ENCODE results near the gene CIAO2B. TPM values are rescaled to one million over a fixed set of nuclear protein-coding genes. Genes with fewer than 3 reads are reported as not detected.

Gene CIAO2B
- total and polyA plus RNA-seq, 4 experiments from 2014 or later = 72.7 to 150 (median 102) TPM

GRCh38 chr16:66903544-66904427 is 30.4 kb downstream of the CIAO2B start:
- no peak overlapping the region for H3K27ac Mint-ChIP-seq
- intact Hi-C loops (cut with micrococcal nuclease) = no loop called here
- ChIA-PET POLR2A (ENCODE audit: partially characterized antibody) (no interaction called here), CTCF (ENCODE audit: partially characterized antibody) (interaction anchor here (1.6 kb wide), 1 partner anchor 36 kb away, joined by 4 read pairs; no protein-coding TSS in a partner anchor)
- no peak overlapping the region for H3K27ac ChIP-seq (ENCODE audit: low read depth, low read length)
- H3K4me3 ChIP-seq (ENCODE audit: low read length in 2 of 2) = no peak overlapping the region
- no peak overlapping the region for H3K4me3 Mint-ChIP-seq
- no peaks in the 10 kb centered on the region for H3K36me3 Mint-ChIP-seq
- no peaks in the 10 kb centered on the region for H3K27me3 Mint-ChIP-seq
- peaks cover 11% of the 10 kb centered on the region for H3K4me1 ChIP-seq (ENCODE audit: insufficient read depth, low read length)
- H3K9me3 Mint-ChIP-seq = no peaks in the 10 kb centered on the region
- no peak for DNase-seq
- no peaks in the 10 kb centered on the region for H3K36me3 ChIP-seq (ENCODE audit: insufficient read depth, low read length)
- no peaks in the 10 kb centered on the region for H3K9me3 ChIP-seq (ENCODE audit: control insufficient read depth in 1 of 2, low read length in 2 of 2)
- H3K4me1 Mint-ChIP-seq = peaks cover 5 to 10% (median 8%) of the 10 kb centered on the region in 4 donors
- no peaks in the 10 kb centered on the region for H3K27me3 ChIP-seq (ENCODE audit: insufficient read depth, low read length)

- CTCF ChIA-PET (ENCODE audit: partially characterized antibody) = interaction anchor here (1.6 kb wide), 1 partner anchor 35 kb away, joined by 4 read pairs; no protein-coding TSS in a partner anchor
- Histone ChIP-seq H3K4me3 (ENCODE audit: low read length in 2 of 2) (no peak overlapping the region), H3K4me1 (ENCODE audit: insufficient read depth, low read length) (peaks cover 11% of the 10 kb centered on the region), H3K9me3 (ENCODE audit: control insufficient read depth in 1 of 2, low read length in 2 of 2) (no peaks in the 10 kb centered on the region), H3K27me3 (ENCODE audit: insufficient read depth, low read length) (no peaks in the 10 kb centered on the region), H3K36me3 (ENCODE audit: insufficient read depth, low read length) (no peaks in the 10 kb centered on the region), H3K27ac (ENCODE audit: low read depth, low read length) (no peak overlapping the region)
- DNase-seq = no peak
- Mint-ChIP-seq H3K27ac (no peak overlapping the region), H3K4me3 (no peak overlapping the region), H3K4me1 (peaks cover 5 to 10% (median 8%) of the 10 kb centered on the region in 4 donors), H3K9me3 (no peaks in the 10 kb centered on the region), H3K36me3 (no peaks in the 10 kb centered on the region), H3K27me3 (no peaks in the 10 kb centered on the region)
- POLR2A ChIA-PET (ENCODE audit: partially characterized antibody) = interaction anchor here (1.2 kb wide), 1 partner anchor 22 kb away, joined by 3 read pairs; the partner anchor contains the start of gene PDP2
- intact Hi-C loops (cut with micrococcal nuclease) = no loop called here
These were observed 31.3 kb downstream of the CIAO2B start for GRCh38 chr16:66902648-66903543.

- Histone ChIP-seq H3K4me3 (ENCODE audit: low read length in 2 of 2) (no peak overlapping the region), H3K9me3 (ENCODE audit: control insufficient read depth in 1 of 2, low read length in 2 of 2) (no peaks in the 10 kb centered on the region), H3K27me3 (ENCODE audit: insufficient read depth, low read length) (no peaks in the 10 kb centered on the region), H3K36me3 (ENCODE audit: insufficient read depth, low read length) (no peaks in the 10 kb centered on the region), H3K27ac (ENCODE audit: low read depth, low read length) (no peak overlapping the region), H3K4me1 (ENCODE audit: insufficient read depth, low read length) (peaks cover 11% of the 10 kb centered on the region)
- ChIA-PET CTCF (ENCODE audit: partially characterized antibody) (no interaction called here), POLR2A (ENCODE audit: partially characterized antibody) (no interaction called here)
- Mint-ChIP-seq H3K4me1 (peaks cover 5 to 10% (median 8%) of the 10 kb centered on the region in 4 donors), H3K4me3 (no peak overlapping the region), H3K9me3 (no peaks in the 10 kb centered on the region), H3K27ac (no peak overlapping the region), H3K27me3 (no peaks in the 10 kb centered on the region), H3K36me3 (no peaks in the 10 kb centered on the region)
- no peak for DNase-seq
- intact Hi-C loops (cut with micrococcal nuclease) = no loop called here
These were observed 32.6 kb downstream of the CIAO2B start for GRCh38 chr16:66901626-66902025.

- H3K27me3 Mint-ChIP-seq = no peaks in the 10 kb centered on the region
- peak overlapping the region in 1 of 7 donors; percentile 5 for H3K27ac Mint-ChIP-seq
- no peak for DNase-seq
- no peaks in the 10 kb centered on the region for H3K9me3 Mint-ChIP-seq
- peaks cover 2 to 6% (median 3%) of the 10 kb centered on the region in 4 donors for H3K4me1 Mint-ChIP-seq
- Histone ChIP-seq H3K4me1 (ENCODE audit: insufficient read depth, low read length) (peaks cover 6% of the 10 kb centered on the region), H3K27ac (ENCODE audit: low read depth, low read length) (no peak overlapping the region), H3K27me3 (ENCODE audit: insufficient read depth, low read length) (no peaks in the 10 kb centered on the region), H3K36me3 (ENCODE audit: insufficient read depth, low read length) (no peaks in the 10 kb centered on the region), H3K4me3 (ENCODE audit: low read length in 2 of 2) (no peak overlapping the region), H3K9me3 (ENCODE audit: control insufficient read depth in 1 of 2, low read length in 2 of 2) (no peaks in the 10 kb centered on the region)
- POLR2A ChIA-PET (ENCODE audit: partially characterized antibody) = no interaction called here
- CTCF ChIA-PET (ENCODE audit: partially characterized antibody) = no interaction called here
- intact Hi-C loops (cut with micrococcal nuclease) = no loop called here
- H3K36me3 Mint-ChIP-seq = no peaks in the 10 kb centered on the region
- H3K4me3 Mint-ChIP-seq = no peak overlapping the region
These were observed 33.3 kb downstream of the CIAO2B start for GRCh38 chr16:66900721-66901441.

- no peaks in the 10 kb centered on the region for H3K36me3 ChIP-seq (ENCODE audit: insufficient read depth, low read length)
- Mint-ChIP-seq H3K36me3 (no peaks in the 10 kb centered on the region), H3K27ac (peak overlapping the region in 1 of 7 donors; percentile 23), H3K4me3 (no peak overlapping the region), H3K9me3 (no peaks in the 10 kb centered on the region), H3K4me1 (peaks cover 0 to 4% (median 2%) of the 10 kb centered on the region in 4 donors), H3K27me3 (no peaks in the 10 kb centered on the region)
- H3K27me3 ChIP-seq (ENCODE audit: insufficient read depth, low read length) = no peaks in the 10 kb centered on the region
- H3K4me1 ChIP-seq (ENCODE audit: insufficient read depth, low read length) = no peaks in the 10 kb centered on the region
- POLR2A ChIA-PET (ENCODE audit: partially characterized antibody) = no interaction called here
- CTCF ChIA-PET (ENCODE audit: partially characterized antibody) = no interaction called here
- H3K9me3 ChIP-seq (ENCODE audit: control insufficient read depth in 1 of 2, low read length in 2 of 2) = no peaks in the 10 kb centered on the region
- DNase-seq = no peak
- no peak overlapping the region for H3K4me3 ChIP-seq (ENCODE audit: low read length in 2 of 2)
- no peak overlapping the region for H3K27ac ChIP-seq (ENCODE audit: low read depth, low read length)
- intact Hi-C loops (cut with micrococcal nuclease) = no loop called here
These were observed 34.1 kb downstream of the CIAO2B start for GRCh38 chr16:66899945-66900710.

- no peaks in the 10 kb centered on the region for H3K4me1 ChIP-seq (ENCODE audit: insufficient read depth, low read length)
- Mint-ChIP-seq H3K9me3 (no peaks in the 10 kb centered on the region), H3K27ac (peak overlapping the region in 1 of 7 donors; percentile 23), H3K4me3 (no peak overlapping the region), H3K36me3 (no peaks in the 10 kb centered on the region), H3K27me3 (no peaks in the 10 kb centered on the region), H3K4me1 (peaks cover 0 to 5% (median 4%) of the 10 kb centered on the region in 4 donors)
- H3K36me3 ChIP-seq (ENCODE audit: insufficient read depth, low read length) = no peaks in the 10 kb centered on the region
- intact Hi-C loops (cut with micrococcal nuclease) = no loop called here
- H3K9me3 ChIP-seq (ENCODE audit: control insufficient read depth in 1 of 2, low read length in 2 of 2) = no peaks in the 10 kb centered on the region
- H3K27ac ChIP-seq (ENCODE audit: low read depth, low read length) = no peak overlapping the region
- CTCF ChIA-PET (ENCODE audit: partially characterized antibody) = no interaction called here
- no peak for DNase-seq
- H3K27me3 ChIP-seq (ENCODE audit: insufficient read depth, low read length) = no peaks in the 10 kb centered on the region
- POLR2A ChIA-PET (ENCODE audit: partially characterized antibody) = no interaction called here
- no peak overlapping the region for H3K4me3 ChIP-seq (ENCODE audit: low read length in 2 of 2)
These were observed 34.8 kb downstream of the CIAO2B start for GRCh38 chr16:66899310-66899944.
